ENCODE results near the gene ZSCAN2. TPM values are rescaled to one million over a fixed set of nuclear protein-coding genes. Genes with fewer than 3 reads are reported as not detected.

ZSCAN2 gene
- total and polyA plus RNA-seq, 10 of the 15 experiments (the other 5 are each of a cell fraction or from before 2014, with no cell fraction given): 2.7 to 13.2 (median 8.6) TPM

GRCh38 chr15:84633311-84634227 is 32.8 kb downstream of the ZSCAN2 start (continued):
- TF ChIP-seq ZBTB40 (IDR thresholded peaks at IDR 0.05; ENCODE audit: borderline replicate concordance) (0 out of 2 replicates have a peak, but pooled peaks have one; percentile 18), RUNX3 (IDR thresholded peaks at IDR 0.05; ENCODE audit: low read length) (peak; percentile 46), IKZF1 (conservative IDR thresholded peaks at IDR 0.05) (peak; percentile 69), YBX1 (IDR thresholded peaks at IDR 0.05) (no peak), DPF2 (IDR thresholded peaks at IDR 0.05) (peak; percentile 37), TCF3 (IDR thresholded peaks at IDR 0.05; ENCODE audit: borderline replicate concordance, insufficient read depth, low read depth, low read length) (0 out of 2 replicates have a peak, but pooled peaks have one; percentile 17), MEF2B (IDR thresholded peaks at IDR 0.05; ENCODE audit: partially characterized antibody, poor library complexity, severe bottlenecking) (peak; percentile 27), EZH2 (IDR thresholded peaks at IDR 0.05; ENCODE audit: borderline replicate concordance, control insufficient read depth, low read depth, low read length) (no peak), RELA (IDR thresholded peaks at IDR 0.05; ENCODE audit: borderline replicate concordance, partially characterized antibody) (no peak), MAX (IDR thresholded peaks at IDR 0.05; ENCODE audit: low read depth, low read length) (no peak)

All from GM12878 (cell line).